ENCODE data around the gene RPL15. TPM values are rescaled to one million over a fixed set of nuclear protein-coding genes. Genes with fewer than 3 reads are reported as not detected.

Gene RPL15
- 2,904 to 3,602 TPM (median 2,958 TPM) in 5 replicates for total RNA-seq (2022; extraction: Qiagen RNA extraction)

DNA sequence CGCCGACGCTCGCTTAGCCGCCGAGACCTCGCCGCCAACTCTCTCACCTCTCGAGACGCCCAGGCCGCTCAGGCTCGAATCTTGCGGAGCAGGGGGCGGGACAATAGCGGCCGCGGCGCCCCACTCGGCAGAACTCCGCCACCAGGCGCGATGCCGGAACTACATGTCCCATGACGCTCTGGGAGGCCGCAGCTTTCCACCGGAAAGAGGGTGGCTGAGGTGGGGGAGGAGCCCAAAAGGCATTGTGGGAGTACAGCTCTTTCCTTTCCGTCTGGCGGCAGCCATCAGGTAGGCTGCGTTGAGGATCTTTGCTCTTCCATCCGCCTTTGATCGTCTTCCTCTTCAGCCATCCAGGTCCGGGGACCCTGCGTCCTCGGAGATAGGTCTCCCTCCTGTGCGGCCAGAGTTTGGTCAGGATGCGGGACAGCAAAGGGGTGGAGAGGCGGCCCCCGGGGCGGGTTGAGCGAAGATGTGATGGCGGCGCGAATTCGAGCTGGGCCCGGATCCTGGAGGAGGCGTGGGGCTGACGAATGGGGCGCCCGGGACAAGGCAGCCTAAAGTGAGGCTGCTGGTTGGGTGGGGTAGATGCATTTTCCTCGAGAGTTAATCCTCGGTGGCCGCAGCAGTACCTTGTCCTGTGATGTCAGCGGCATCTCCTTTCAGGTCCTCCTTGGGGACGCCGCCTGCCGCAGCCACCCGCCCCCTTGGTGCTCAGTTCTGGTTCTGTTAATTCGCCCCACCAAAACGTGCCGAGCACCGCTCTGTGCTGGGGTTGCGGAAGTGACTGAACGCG, at the start of gene RPL15, which contains the start of gene NKIRAS1:
TSS of gene RPL15 (plus strand) at position 247 of the 793 bp plus-strand sequence. CDS start 728 bp downstream, outside the sequence.
TSS of gene NKIRAS1 (minus strand) at position 105 of the 793 bp plus-strand sequence. CDS start 6,086 bp downstream, outside the sequence.

GRCh38 chr3:23944861-23945662, 28.1 kb downstream of the RPL15 start, which contains the start of gene NR1D2:
Gene NR1D2 (plus strand): TSS chr3:23945286. CDS start chr3:23945579, 293 bp downstream.

Other genes with a start within 250 kb of the RPL15 start
- 107 to 121 TPM (median 112 TPM) in 5 replicates for gene UBE2E1, start 111.2 kb upstream of the RPL15 start, total RNA-seq (2022; extraction: Qiagen RNA extraction)
- gene NKIRAS1, start 142 bp upstream of the RPL15 start, total RNA-seq (2022; extraction: Qiagen RNA extraction), result 12.8 to 14.8 TPM (median 13.7 TPM) in 5 replicates
- gene NR1D2, start 28.2 kb downstream of the RPL15 start, total RNA-seq (2022; extraction: Qiagen RNA extraction), result 12.6 to 21.0 TPM (median 15.3 TPM) in 5 replicates